Measurements from ENCODE around the gene PHETA1.

The PHETA1 gene

GRCh38 chr12:111369496-111370220 is 763 bp upstream of the PHETA1 start:
- Histone ChIP-seq H3K27me3 (ENCODE audit: control insufficient read depth, insufficient read depth, low read length, poor library complexity, severe bottlenecking) (peaks cover 23% of the 10 kb centered on the region), H3K27ac (ENCODE audit: insufficient read depth, low read depth, low read length, poor library complexity, severe bottlenecking) (no peak overlapping the region), H3K9me3 (ENCODE audit: control insufficient read depth, low read length) (no peaks in the 10 kb centered on the region), H3K36me3 (ENCODE audit: control insufficient read depth, insufficient read depth, low read length) (no peaks in the 10 kb centered on the region), H3K4me1 (ENCODE audit: control insufficient read depth, insufficient read depth, low read length) (no peaks in the 10 kb centered on the region), H3K4me3 (ENCODE audit: insufficient read depth, low read depth, low read length) (peak overlapping the region; percentile 90)
- WGBS, 2 experiments, result 80% methylated on average over 13 of the region's 13 CpGs

- no peaks in the 10 kb centered on the region for H3K9me3 ChIP-seq (ENCODE audit: control insufficient read depth, low read length)
- H3K4me3 ChIP-seq (ENCODE audit: insufficient read depth, low read depth, low read length), result peak overlapping the region; percentile 90
- WGBS, 2 experiments, result 5 to 7% methylated on average over 18 of the region's 18 CpGs
- H3K4me1 ChIP-seq (ENCODE audit: control insufficient read depth, insufficient read depth, low read length), result no peaks in the 10 kb centered on the region
- H3K36me3 ChIP-seq (ENCODE audit: control insufficient read depth, insufficient read depth, low read length), result no peaks in the 10 kb centered on the region
- H3K27ac ChIP-seq (ENCODE audit: insufficient read depth, low read depth, low read length, poor library complexity, severe bottlenecking), result no peak overlapping the region
- peaks cover 23% of the 10 kb centered on the region for H3K27me3 ChIP-seq (ENCODE audit: control insufficient read depth, insufficient read depth, low read length, poor library complexity, severe bottlenecking)
Measured at GRCh38 chr12:111368291-111368787, 556 bp downstream of the PHETA1 start.

GRCh38 chr12:111367661-111368221 is 1.2 kb downstream of the PHETA1 start:
- WGBS, 2 experiments, result 79 to 81% methylated on average over 7 of the region's 7 CpGs
- H3K27ac ChIP-seq (ENCODE audit: insufficient read depth, low read depth, low read length, poor library complexity, severe bottlenecking), result no peak overlapping the region
- H3K27me3 ChIP-seq (ENCODE audit: control insufficient read depth, insufficient read depth, low read length, poor library complexity, severe bottlenecking), result peaks cover 23% of the 10 kb centered on the region

GRCh38 chr12:111366583-111366982 is 2.3 kb downstream of the PHETA1 start:
- Histone ChIP-seq H3K9me3 (ENCODE audit: control insufficient read depth, low read length) (no peaks in the 10 kb centered on the region), H3K27ac (ENCODE audit: insufficient read depth, low read depth, low read length, poor library complexity, severe bottlenecking) (no peak overlapping the region), H3K4me3 (ENCODE audit: insufficient read depth, low read depth, low read length) (no peak overlapping the region), H3K27me3 (ENCODE audit: control insufficient read depth, insufficient read depth, low read length, poor library complexity, severe bottlenecking) (peaks cover 23% of the 10 kb centered on the region), H3K4me1 (ENCODE audit: control insufficient read depth, insufficient read depth, low read length) (no peaks in the 10 kb centered on the region), H3K36me3 (ENCODE audit: control insufficient read depth, insufficient read depth, low read length) (no peaks in the 10 kb centered on the region)
- WGBS, 2 experiments, result 93 to 96% methylated on average over 2 of the region's 2 CpGs

More at GRCh38 chr12:111367661-111368221, 1.2 kb downstream of the PHETA1 start:
- H3K4me1 ChIP-seq (ENCODE audit: control insufficient read depth, insufficient read depth, low read length), result no peaks in the 10 kb centered on the region
- H3K9me3 ChIP-seq (ENCODE audit: control insufficient read depth, low read length), result no peaks in the 10 kb centered on the region
- no peaks in the 10 kb centered on the region for H3K36me3 ChIP-seq (ENCODE audit: control insufficient read depth, insufficient read depth, low read length)
- peak overlapping the region; percentile 90 for H3K4me3 ChIP-seq (ENCODE audit: insufficient read depth, low read depth, low read length)

- no peak overlapping the region for H3K27ac ChIP-seq (ENCODE audit: insufficient read depth, low read depth, low read length, poor library complexity, severe bottlenecking)
- WGBS, 2 experiments, result 94 to 95% methylated on average over 10 of the region's 10 CpGs
- H3K36me3 ChIP-seq (ENCODE audit: control insufficient read depth, insufficient read depth, low read length), result no peaks in the 10 kb centered on the region
- no peaks in the 10 kb centered on the region for H3K4me1 ChIP-seq (ENCODE audit: control insufficient read depth, insufficient read depth, low read length)
- no peaks in the 10 kb centered on the region for H3K9me3 ChIP-seq (ENCODE audit: control insufficient read depth, low read length)
- no peak overlapping the region for H3K4me3 ChIP-seq (ENCODE audit: insufficient read depth, low read depth, low read length)
- H3K27me3 ChIP-seq (ENCODE audit: control insufficient read depth, insufficient read depth, low read length, poor library complexity, severe bottlenecking), result peaks cover 23% of the 10 kb centered on the region
Measured at GRCh38 chr12:111366075-111366474, 2.8 kb downstream of the PHETA1 start.

- 93 to 97% methylated on average over 3 of the region's 3 CpGs for WGBS, 2 experiments
- H3K36me3 ChIP-seq (ENCODE audit: control insufficient read depth, insufficient read depth, low read length), result no peaks in the 10 kb centered on the region
- no peak overlapping the region for H3K4me3 ChIP-seq (ENCODE audit: insufficient read depth, low read depth, low read length)
Measured at GRCh38 chr12:111363578-111363977, 5.3 kb downstream of the PHETA1 start.

GRCh38 chr12:111362687-111363475 is 6.0 kb downstream of the PHETA1 start:
- Histone ChIP-seq H3K4me3 (ENCODE audit: insufficient read depth, low read depth, low read length) (no peak overlapping the region), H3K27me3 (ENCODE audit: control insufficient read depth, insufficient read depth, low read length, poor library complexity, severe bottlenecking) (peaks cover 6% of the 10 kb centered on the region), H3K9me3 (ENCODE audit: control insufficient read depth, low read length) (no peaks in the 10 kb centered on the region), H3K4me1 (ENCODE audit: control insufficient read depth, insufficient read depth, low read length) (no peaks in the 10 kb centered on the region), H3K27ac (ENCODE audit: insufficient read depth, low read depth, low read length, poor library complexity, severe bottlenecking) (no peak overlapping the region), H3K36me3 (ENCODE audit: control insufficient read depth, insufficient read depth, low read length) (no peaks in the 10 kb centered on the region)
- 96% methylated on average over 59 of the region's 59 CpGs for WGBS, 2 experiments

More at GRCh38 chr12:111363578-111363977, 5.3 kb downstream of the PHETA1 start:
- Histone ChIP-seq H3K27me3 (ENCODE audit: control insufficient read depth, insufficient read depth, low read length, poor library complexity, severe bottlenecking) (peaks cover 13% of the 10 kb centered on the region), H3K27ac (ENCODE audit: insufficient read depth, low read depth, low read length, poor library complexity, severe bottlenecking) (no peak overlapping the region), H3K9me3 (ENCODE audit: control insufficient read depth, low read length) (no peaks in the 10 kb centered on the region), H3K4me1 (ENCODE audit: control insufficient read depth, insufficient read depth, low read length) (no peaks in the 10 kb centered on the region)

GRCh38 chr12:111361717-111362576 is 6.9 kb downstream of the PHETA1 start:
- H3K27me3 ChIP-seq (ENCODE audit: control insufficient read depth, insufficient read depth, low read length, poor library complexity, severe bottlenecking), result no peaks in the 10 kb centered on the region
- 86 to 87% methylated on average over 18 of the region's 18 CpGs for WGBS, 2 experiments
- no peaks in the 10 kb centered on the region for H3K4me1 ChIP-seq (ENCODE audit: control insufficient read depth, insufficient read depth, low read length)
- H3K9me3 ChIP-seq (ENCODE audit: control insufficient read depth, low read length), result no peaks in the 10 kb centered on the region
- H3K36me3 ChIP-seq (ENCODE audit: control insufficient read depth, insufficient read depth, low read length), result no peaks in the 10 kb centered on the region
- no peak overlapping the region for H3K27ac ChIP-seq (ENCODE audit: insufficient read depth, low read depth, low read length, poor library complexity, severe bottlenecking)
- H3K4me3 ChIP-seq (ENCODE audit: insufficient read depth, low read depth, low read length), result no peak overlapping the region

- no peak overlapping the region for H3K27ac ChIP-seq (ENCODE audit: insufficient read depth, low read depth, low read length, poor library complexity, severe bottlenecking)
- no peaks in the 10 kb centered on the region for H3K27me3 ChIP-seq (ENCODE audit: control insufficient read depth, insufficient read depth, low read length, poor library complexity, severe bottlenecking)
- no peaks in the 10 kb centered on the region for H3K4me1 ChIP-seq (ENCODE audit: control insufficient read depth, insufficient read depth, low read length)
- H3K4me3 ChIP-seq (ENCODE audit: insufficient read depth, low read depth, low read length), result no peak overlapping the region
- WGBS, 2 experiments, result 90% methylated on average over 13 of the region's 13 CpGs
- no peaks in the 10 kb centered on the region for H3K9me3 ChIP-seq (ENCODE audit: control insufficient read depth, low read length)
- H3K36me3 ChIP-seq (ENCODE audit: control insufficient read depth, insufficient read depth, low read length), result no peaks in the 10 kb centered on the region
Measured at GRCh38 chr12:111361073-111361716, 7.7 kb downstream of the PHETA1 start.
